Mesenteric fat pad (tissue), 1 donor: ENCODE measurements around the gene OCA2. TPM values are rescaled to one million over a fixed set of nuclear protein-coding genes. Genes with fewer than 3 reads are reported as not detected.

ENCODE experiments used
- DNase-seq: peaks from one replicate; pipeline ENCODE4 v3.0.0-alpha.2; 2020; ENCODE audit warnings: low spot score
- total RNA-seq: library from RNA; stranded (reverse); fragmentation: NEBNext Ultra II Directional; extraction: Animal tissue kit (Norgen Biotek cat#: 25700); gene quantifications from one replicate; pipeline ENCODE4 v1.2.1, GENCODE V29; 2021
- donor health status: DM: yes; HTN: yes; CAD: no.

The OCA2 gene
- total RNA-seq, 1 donor from 2014 or later: not detected

DNA sequence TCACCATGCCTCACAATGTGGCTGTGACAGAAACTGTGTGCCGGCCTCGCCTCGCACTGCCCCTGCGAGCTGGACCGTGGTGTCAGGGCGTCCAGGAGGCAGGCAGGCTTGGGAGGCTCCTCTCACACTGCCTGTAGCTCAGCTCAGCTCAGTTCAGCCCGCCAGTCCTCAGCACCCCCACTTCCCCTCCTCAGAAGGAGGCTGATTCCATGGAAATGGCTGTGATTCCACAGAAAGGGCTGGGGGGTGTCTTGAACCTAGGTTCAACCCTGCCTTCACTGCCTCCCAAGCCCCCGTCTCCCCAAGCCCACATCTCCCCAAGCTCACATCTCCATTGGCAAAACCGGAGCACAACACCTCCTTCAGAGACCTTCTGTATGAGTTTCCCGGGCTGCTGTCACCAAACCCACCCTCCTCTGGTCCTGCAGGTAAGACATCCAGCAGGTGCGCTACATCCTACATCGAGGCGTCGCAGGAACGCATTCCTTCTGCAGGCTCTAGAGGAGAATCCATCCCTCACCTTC, 94.0 kb downstream of the OCA2 start:
- DNase-seq: peak; percentile 82

DNA sequence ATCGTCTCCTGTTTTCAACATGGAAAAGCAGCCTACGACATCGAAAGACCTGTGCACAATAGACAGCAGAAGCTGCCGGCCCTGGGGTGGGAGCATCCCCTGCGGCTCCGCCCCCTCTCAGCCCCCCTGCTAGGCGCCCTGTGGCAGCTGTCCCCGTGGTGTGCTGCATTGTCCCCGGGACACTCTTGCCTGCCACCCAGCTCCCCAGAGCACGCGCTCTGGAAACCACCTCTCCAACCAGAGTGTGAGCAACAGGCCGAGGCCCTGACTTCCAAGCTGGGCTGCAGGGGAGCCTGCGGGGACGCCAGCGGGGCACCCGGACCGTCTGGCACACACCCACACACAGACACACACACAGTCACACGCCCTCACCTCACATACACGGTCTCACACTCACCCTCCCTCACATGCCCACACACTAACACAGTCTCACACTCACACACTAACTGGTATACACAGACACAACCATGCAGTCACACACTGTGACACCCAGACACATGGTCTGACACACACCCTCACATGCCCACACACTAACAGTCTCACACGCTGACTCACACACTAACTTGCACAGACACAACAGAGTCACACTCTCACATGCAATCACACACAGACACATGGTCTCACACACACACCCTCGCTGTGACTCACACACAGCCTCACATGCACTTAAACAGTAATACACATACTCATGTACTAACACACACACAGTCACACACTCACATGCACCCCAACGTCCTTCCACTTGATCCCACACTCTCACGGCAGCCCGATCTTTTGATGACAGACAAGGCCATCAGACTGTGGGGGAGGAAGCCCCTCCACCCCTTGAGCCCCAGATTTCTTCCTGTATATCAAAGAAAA, 94.7 kb downstream of the OCA2 start:
- peak; percentile 82 for DNase-seq

DNA sequence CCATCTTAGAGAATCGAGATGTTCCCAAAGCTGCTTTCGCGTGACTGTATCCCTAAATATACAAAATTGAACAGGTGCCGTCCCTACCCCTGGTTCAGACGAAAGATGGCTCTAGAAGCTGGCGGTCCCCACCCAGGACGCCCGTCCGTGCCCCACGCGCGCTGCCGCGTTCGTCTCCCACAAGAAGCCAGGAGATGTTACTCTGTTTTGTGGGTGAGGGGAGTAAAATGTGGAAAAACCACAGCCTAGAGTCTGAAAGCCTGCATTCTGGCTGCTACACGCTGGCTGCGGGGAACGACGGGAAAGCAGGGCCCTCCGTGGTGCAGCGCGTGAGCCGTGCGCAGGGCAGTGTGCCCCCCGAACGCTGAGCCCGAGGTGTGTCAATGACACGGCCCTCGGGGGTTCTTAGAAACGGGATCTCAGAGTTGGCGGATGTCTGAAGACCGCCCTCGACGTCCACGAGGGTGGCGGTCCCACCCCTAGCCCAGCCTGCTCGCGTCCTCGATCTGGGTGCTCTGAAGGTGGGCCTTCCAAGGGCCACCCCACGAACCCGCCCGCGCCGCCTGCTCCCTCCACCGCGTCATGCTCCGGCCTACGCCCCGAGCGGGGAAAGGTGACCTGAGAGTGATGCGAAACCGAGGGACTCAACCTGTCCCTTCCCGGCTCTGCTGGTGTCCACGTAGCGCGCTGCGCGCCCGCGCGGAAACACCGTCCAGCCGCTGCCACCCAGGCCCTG, 95.6 kb downstream of the OCA2 start:
- peak; percentile 88 for DNase-seq

DNA sequence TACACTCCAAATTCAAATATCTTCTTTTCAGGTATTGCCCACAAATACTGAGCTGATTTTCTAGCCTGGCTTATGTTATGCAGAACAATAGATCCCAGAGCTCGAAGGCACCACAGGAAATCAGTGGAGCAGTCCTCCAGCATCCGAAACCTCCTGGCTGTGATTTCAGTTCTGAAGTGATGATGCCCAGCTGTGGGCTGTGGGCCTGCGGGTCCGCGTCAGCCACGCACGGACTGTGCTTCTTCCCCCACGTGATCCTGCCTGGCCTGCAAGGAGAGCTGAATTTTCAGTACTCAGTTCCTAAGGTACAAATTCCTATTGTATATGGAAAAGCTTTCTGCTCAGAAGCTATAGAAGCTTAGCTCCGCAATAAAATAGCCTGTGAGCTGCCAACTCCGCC, 96.2 kb downstream of the OCA2 start:
- peak; percentile 73 for DNase-seq

DNA sequence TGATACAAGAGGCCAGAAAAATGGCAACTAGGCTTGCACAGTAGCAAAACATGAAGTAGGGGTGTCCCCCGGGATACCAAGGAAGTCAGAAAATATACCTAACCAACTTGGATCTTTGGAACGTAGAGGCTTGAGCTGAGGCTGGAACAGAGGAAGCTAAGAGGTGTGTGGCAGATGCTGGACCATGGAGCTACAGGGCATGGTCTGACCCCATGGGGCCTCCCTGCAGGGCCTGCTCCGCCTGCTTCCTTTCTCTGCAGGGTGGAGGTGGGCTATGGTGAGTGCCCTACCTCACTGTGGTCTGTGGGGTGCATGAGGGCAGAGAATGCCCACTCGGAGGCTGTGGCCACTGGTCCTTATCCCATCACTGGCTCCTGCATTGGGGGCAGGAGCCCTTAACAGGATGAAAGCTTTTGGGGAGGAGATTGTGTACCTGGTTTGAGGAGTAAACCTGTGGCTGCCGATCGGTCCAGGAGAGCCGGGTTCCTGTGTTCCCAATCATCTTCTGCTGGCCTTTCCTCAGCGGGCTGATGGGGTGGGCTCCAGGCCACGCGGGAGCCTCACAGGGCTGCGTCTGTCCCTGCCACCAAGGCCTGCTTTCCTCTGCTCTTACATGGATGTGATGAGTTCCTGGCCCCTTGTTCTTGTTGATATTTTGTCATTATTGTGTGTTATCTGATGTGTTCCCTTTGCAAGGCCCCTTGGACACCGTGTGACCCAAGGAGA, 96.8 kb downstream of the OCA2 start:
- DNase-seq: peak; percentile 62

DNA sequence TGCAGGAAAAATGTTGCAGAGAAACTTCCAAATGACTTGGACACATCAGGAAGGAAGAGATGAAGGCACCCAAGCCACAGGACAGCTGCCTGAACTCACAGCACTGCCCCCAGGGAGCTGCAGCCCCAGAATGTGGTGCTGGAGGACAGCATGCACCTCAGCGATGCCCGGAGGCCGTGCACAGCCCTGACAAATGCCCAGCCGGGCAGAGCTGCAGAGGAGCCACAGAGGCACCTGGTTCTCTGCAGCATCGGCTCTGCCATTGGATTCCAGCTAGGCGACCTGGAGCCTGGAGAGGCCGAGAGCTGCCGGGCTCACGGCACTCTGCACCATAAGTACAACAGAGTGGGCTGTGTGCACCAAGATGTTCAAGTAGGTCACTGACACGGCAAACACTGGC, 97.5 kb downstream of the OCA2 start:
- DNase-seq: peak; percentile 67

DNA sequence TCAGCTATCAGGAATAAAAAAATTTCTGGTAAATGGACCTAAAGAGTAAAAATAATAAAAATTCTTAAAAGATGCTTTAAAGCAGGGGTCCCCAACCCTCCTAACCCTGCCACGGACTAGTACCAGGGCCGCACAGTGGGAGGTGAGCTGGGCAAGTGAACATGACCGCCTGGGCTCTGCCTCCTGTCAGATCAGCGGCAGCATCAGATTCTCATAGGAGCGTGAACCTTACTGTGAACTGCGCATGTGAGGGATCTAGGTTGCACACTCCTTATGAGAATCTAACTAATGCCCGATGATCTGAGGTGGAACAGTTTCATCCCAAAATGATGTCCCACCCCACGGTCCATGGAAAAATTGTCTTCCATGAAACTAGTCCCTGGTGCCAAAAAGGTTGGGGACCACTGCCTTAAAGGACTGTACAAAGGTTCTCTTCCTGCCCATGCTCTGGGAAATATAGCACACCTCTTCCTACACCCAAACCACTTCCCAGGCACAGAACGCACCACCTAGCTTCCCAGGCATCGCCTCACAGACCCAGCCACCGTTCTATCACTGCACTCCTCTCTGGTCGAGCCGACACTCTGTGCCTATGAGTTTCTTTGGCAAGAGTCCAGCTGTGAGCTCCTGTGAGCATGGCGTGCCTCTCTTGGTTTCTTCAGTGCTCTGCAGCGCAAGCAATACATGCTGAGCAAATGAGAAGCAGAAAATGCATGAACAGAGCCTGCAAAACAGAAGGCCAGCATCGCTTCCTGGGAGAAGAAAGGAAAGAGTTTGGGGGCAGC, 104.9 kb downstream of the OCA2 start:
- DNase-seq: peak; percentile 43

DNA sequence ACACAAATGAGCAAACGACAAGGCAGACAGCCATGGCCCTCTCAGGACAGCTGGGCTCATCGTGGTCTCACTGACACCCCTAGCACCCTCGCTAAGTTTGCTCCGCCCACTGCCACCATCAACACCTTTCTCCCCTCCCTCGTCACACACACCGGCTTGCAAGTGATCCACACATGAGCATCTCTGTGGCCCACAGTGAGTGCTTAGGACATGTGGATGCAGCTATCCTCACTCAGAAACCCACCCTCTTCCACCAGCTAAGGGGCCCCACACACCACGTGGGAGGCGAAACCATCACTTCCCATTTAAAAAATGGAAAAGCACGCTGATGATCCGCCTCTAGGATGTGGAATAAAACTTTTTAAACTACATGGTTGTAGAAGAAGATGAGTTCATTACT, 105.6 kb downstream of the OCA2 start:
- peak; percentile 83 for DNase-seq

DNA sequence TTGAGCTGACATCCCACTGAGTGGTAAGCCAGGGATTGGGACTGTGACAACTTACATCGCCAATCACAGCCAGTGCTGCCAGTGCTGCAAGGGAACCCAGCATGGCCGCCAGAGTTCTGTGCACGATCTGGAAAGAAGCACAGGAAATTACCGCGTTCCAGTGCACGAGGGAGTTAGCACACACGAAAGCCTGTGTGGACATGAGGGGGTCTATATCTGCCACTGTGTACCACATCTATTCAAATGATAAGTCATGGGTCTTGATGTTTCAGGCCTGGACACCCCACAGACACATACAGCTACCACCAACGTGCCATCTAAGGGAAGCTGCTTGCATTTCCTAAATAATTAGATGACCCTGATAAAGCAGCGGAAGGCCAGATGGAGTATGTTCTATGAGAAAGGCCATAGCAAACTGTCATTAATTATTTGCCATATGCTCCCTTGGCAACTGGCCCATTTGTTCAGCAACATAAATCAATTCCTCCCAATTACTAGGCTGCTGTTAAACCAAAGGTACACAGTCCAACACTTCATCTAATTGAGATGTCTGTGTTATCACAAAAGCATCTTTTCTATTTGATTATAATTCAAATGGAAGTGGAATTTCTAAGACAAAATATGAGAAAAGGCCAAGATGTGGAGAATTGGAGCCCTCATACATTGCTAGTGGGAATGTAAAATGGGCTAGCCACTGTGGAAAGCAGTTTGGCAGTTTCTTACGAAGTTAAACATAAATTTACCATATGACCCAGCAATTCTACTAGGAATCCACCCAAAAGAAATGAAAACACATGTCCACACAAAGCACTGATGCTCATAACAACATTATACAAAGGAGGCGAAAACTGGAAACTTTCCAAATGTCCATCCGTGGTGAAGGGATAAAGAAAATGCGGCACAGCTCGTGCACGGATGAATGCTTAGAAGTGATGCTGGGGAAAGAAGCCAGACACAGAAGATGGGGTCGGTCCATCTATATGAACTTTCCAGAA, 108.3 kb downstream of the OCA2 start:
- no peak for DNase-seq

DNA sequence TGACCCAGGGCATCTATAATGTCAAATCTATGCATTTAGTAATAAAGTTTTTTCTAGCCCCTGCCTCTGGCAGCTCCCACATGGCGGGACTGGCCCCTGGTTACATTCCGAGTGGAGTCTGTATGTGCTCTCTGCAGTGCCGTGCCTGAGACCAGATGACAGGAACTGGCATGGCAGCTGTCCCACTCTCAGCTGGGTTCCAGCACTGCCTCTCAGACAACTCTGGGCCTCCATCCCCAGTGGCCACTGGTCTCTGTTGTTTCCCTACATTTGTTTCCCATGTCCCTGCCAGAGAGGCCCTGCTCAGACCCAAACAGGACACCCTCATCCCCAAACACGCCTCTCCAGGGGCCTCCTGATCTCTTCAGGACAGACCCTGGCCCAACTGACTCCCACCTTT, 109.3 kb downstream of the OCA2 start:
- DNase-seq: no peak

DNA sequence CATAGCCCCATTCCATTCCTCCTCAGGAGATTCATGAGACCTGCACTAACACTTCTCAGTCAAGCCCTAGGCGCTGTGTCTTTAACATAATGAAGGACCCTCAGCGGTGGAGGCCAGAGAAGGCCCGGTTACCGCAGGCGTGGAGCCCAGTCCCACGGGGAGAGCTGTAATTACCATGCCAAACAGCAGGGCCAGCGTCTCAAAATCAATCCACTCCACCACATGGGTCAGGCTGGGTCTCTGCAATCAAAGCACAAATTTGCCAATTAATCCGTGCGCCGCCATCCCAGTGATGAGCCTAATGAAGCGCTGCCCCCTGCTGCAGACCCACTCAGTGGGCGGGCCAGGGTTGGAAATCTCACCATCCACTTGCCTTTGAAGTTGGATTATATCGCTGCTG, 109.7 kb downstream of the OCA2 start:
- no peak for DNase-seq

DNA sequence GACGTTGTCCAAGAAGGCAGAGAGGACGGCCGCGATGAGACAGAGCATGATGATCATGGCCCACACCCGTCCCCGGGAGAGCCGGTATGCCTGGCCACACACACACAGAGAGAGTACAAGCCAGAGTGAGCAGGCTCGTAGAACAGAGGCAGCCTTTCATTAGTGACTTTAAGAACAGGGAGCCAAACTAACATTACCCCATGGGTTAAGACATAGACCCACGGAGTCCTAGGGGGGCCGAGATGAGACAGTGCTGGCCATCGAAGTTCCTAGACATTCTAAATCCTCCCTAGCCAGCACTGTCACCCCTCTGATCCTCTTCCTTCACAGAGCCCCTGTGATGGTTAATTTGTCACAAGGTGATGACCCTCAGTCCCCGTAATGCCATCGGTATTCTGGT, 114.0 kb downstream of the OCA2 start:
- no peak for DNase-seq

DNA sequence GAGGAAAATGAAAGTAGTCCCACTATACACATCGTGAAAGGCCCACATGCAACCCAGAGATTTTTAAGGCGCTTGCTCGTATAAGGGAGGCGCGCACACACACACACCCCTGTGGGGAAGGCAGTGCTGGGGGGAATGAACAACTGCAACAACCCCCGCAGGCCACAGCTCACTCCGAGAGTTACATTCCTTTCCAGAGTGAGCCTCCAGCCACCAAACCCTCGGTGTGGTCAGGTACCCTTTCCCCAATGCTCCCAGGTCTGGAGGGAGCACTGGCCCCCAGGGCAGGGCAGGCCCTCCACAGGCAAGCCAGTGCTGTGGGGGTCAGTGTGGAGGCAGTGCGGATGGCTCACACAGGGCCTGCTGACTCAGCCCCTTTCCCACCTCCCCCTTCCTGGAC, 115.6 kb downstream of the OCA2 start:
- DNase-seq: no peak

DNA sequence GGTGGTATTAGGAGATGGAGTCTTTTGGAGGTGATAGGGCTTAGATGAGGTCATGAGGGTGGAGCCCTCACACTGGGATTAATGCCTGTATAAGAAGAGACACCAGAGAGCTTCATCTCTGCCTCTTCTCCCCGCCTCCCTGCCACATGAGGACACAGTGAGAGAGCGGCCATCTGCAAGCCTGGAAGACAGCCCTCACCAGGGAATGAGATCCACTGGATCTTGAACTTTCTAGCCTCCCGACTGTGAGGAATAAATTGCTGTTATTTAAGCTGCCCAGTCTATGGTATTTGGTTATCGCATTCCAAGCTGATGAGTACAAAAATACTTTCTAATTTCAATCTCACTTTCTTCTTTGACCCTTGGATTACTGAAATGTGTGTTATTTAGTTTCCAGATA, 121.4 kb downstream of the OCA2 start:
- DNase-seq: no peak

DNA sequence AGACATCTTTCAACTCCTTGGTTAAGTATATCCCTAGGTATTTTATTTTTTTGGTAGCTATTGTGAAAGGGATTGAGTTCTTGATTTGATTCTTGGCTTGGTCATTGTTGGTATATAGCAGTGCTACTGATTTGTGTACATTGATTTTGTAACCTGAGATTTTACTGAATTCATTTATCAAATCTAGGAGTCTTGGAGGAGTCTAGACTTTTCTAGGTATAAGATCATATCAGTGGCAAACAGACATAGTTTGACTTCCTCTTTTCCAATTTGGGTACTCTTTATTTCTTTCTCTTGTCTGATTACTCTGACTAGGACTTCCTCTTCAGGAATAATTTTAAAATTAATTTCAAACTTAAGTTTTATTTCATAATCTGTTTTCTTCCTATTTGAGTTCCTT, 125.2 kb downstream of the OCA2 start:
- no peak for DNase-seq

DNA sequence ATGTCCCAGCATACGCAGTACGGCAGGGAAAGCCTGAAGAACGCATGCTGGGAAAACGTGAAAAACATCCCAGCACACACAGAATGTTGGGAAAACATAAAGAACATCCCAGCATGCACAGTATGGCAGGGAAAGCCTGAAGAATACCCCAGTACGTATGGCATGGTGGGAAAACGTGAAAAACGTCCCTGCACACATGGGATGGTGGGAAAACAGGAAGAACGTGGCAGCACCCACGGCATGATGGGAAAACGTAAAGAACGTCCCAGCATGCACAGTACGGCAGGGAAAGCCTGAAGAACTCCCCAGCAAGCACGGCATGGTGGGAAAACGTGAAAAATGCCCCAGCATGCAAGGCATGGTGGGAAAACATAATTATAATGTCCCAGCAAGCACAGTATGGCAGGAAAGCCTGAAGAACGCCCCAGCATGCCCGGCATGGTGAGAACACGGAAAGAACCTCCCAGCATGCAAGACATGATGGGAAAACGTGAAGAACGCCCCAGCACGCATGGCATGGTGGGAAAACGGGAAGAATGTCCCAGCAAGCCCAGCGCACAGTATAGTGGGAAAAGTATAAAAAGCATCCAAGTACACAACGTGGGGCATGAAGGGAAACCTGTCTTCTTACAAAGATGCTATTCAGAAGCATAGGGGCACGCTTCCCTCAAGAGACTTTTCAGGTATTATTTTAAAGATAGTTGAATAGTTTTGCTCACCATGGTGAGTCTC, 128.3 kb downstream of the OCA2 start:
- DNase-seq: no peak

DNA sequence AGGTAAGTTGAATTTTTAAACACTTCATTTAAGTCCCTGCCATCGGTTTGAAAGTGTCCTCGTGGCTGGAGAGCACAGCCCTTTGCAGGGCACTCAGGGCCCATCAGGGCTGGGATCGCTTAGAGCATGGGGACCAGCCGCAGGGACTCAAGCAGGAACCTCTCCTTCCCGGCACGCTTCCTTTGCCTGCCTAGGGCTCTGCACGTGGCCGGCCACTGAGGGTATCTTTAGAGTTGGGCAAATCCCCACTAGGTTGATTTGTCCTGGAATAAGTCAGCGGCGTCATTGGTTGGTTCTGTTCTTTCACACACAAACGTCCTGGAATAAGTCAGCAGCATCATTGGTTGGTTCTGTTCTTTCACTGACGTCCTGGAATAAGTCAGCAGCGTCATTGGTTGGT, 131.6 kb downstream of the OCA2 start:
- no peak for DNase-seq

DNA sequence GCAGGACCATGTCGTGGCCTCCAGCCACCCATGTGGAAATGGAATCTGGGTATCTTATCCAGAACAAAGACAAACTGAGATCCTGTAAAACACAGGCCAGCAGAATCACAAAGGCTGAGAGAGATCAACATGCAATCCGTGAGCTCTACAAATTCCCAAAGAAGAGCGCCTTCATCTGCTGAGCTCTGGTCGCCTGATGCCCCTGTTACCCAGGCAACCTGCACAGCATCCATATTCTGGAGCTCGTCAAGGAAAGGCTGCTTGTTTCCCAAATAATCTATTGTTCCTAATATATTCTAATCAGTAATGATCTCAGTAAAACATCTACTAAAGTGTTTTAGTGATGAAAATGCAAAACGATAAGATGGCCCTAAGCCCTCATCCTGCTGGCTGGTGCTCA, 133.6 kb downstream of the OCA2 start:
- DNase-seq: no peak

DNA sequence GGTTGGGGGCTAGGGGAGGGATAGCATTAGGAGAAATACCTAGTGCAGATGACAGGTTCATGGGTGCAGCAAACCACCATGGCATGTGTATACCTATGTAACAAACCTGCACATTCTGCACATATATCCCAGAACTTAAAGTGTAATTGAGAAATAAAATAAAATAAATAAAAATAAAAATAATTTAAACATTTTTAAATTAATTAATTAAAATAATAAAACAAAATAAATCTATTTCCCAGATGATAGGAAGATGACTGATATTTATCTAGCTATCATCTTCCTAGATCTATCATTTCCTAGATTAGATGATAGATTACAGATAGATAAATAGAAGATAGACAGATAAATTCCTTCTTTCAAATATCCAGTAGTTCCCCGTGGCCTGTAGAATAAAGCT, 137.3 kb downstream of the OCA2 start:
- DNase-seq: no peak
